HG02884 (cell line): ENCODE measurements around the gene POU6F2.

ENCODE experiments used
- ATAC-seq: cut with Tn5 transposase; IDR thresholded peaks from one replicate; pipeline ENCODE4 v1.9.1; 2021; ENCODE audit warnings: mild to moderate bottlenecking, moderate library complexity; ENCODE audit not compliant: unreplicated experiment

The POU6F2 gene

DNA sequence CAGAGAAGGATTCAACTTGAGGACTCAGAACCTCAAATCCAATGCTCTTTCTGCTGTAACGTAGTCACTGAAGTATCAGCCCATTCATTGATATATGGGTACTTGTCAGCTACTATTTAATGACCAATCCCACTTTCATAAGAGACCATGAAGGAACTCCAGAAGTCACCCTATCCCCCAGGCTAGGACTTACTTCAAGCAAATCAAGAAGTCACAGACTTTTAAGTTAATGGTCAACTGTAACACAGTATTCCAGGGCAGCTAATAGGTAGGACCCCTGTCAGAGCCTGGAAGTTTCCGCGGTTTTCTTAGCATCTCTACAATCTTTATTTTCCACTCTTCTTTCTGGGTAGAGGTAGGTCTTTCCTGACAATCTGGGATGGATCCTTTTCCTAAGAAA, 269.9 kb downstream of the POU6F2 start:
- no peak for ATAC-seq

GRCh38 chr7:39248041-39248691, 270.5 kb downstream of the POU6F2 start:
- ATAC-seq: no peak

GRCh38 chr7:39248692-39249090, 271.0 kb downstream of the POU6F2 start:
- no peak for ATAC-seq

GRCh38 chr7:39249635-39250152, 272.0 kb downstream of the POU6F2 start:
- ATAC-seq: no peak

DNA sequence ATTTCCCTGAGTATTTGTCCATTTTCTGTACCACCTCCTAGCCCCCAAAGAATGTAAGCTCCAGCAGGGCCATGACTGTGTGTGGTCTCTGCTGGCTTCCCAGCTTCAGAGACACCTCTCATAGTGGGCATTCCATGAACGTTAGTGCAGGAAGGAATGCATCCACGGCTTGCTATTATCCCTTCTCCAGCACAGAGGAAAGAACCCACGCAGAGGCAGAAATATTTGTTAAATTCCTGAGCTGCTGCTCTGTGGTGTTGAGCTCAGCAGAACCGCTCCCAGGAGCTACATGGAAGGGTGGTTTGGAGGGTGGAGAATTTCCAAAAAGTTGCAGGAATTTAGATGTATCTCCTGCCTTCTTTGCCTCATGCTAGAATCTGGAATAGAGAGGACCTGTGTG, 275.2 kb downstream of the POU6F2 start:
- ATAC-seq: no peak

DNA sequence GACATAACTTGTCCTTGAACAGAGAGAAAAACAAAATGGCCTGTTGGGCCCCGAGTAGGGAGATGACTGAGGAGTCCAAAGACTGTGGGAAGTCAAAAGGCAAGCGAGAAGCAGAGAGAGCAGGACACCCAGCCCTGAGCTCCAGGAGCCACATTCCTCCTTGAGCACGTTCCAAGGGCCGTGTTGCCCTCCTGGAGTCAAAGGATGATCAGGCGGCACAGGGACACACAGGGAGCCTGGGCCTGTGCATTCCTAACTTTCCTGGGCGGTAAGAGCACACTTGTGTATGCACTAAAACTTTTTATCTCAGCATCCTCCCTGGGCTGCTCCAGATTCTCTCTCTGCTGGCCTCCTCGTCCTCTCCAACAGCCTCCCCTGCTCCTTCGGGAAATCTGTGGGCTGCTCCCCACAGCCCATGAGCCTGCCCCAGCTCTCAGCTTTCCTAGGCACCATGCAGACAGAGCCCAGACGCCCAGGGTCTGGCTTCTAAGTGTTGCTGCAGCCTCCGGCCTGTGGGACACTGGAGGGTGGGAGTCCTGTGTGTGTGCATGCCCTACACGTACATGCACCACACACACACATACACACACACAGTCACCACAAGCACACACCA, 281.8 kb downstream of the POU6F2 start:
- no peak for ATAC-seq

DNA sequence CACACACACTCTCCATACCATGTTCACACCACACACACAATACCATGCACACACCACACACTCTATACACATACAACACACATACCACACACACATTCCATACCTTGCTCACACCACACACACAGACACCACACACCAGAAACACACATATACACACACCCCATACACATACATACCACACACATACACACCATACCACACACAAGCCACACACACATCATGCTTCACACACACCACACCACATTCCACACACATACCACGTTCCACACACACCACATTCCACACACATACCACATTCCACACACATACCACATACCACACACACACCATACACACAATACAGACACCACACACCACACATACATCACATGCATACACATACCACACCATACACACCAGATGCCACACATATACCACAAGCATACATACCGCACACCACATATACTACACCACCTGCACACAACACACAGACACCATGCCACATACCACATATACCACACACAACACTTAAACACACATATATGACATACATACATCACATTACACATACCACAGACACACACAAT, 282.7 kb downstream of the POU6F2 start:
- no peak for ATAC-seq

- ATAC-seq: no peak
These were observed 284.1 kb downstream of the POU6F2 start for GRCh38 chr7:39261771-39262170.

DNA sequence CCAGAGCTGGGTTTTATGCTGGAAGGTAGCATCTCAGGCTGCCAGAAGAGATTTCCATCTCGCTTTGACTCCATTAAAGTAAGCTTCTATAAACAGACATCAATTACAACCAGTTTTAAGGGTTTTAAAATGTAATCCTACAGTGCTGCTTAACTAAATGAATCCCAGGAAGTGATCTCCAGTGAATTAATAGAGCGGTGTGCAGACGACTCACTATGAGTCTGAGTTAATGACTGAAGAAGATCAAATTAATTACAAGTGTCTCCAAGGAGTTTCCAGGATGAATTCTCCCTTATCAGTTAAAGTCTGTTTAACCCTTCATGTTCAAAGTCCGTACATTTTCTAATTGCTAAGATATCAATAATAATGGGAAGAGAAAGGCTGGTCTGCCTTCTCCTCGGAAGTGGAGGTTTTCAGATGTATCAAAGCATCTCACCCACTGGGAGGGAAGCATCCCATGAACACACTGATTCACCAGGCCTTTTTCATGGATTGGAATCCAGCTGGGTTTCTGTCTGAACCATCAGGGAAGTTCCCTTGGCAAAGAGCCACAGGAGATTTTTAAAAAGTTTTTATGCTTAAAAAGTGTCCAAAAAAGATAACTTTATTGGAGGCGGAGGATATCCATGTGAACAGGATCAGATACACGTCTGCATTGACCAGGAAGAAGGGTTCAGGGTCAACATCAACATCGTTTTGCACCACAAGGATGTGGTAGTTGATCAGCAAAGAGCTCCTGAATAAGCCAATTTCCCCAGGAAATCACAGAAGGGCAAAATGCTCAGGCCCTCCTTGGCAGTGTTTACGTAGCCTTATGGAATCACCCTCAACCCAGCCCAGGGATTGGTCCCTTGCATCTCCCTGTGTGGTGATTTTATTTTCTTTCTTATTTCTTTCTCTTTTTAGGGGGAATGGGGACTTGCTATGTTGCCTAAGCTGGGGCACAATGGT, 288.2 kb downstream of the POU6F2 start:
- no peak for ATAC-seq

- no peak for ATAC-seq
These were observed 291.3 kb downstream of the POU6F2 start for GRCh38 chr7:39269034-39269433.

DNA sequence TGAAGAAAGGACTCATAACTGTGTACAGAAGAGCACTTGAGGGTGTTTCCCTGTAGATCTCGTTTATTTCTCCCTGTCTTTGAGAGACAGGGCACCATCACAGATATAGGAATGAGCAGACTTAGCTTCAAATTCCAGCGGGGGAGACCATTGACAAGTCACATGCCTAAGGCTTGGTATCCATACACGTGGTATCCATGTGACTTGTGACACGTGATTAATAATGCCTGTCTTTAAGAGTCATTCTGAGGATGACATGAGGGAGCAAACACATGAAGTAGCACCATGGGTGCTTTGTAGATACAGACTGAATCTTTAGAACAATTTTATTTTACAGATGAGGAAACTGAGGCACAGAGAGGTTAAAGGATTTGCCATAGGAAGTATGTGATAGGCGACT, 292.3 kb downstream of the POU6F2 start:
- ATAC-seq: no peak

- ATAC-seq: no peak
These were observed 293.7 kb downstream of the POU6F2 start for GRCh38 chr7:39271402-39271801.

DNA sequence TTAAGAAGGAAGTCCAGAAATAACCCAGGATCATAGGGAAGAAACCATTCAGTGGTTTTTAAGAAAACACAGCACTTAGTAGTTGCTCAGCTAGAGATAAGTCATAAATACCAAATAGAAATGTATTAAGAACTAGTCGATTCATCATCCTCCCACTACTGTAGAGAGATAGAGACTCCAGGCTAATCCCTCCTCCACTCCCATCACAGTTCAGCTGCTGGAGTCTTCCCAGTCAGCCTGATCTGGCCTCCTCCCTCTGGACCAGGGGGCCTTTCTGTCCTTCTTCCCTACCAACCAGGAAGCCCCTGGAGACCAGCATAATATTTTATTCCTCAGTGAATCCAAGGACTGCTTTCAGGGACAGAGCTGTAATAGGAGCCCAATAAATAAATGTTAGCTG, 294.4 kb downstream of the POU6F2 start:
- ATAC-seq: no peak

GRCh38 chr7:39272691-39273090, 295.0 kb downstream of the POU6F2 start:
- no peak for ATAC-seq

DNA sequence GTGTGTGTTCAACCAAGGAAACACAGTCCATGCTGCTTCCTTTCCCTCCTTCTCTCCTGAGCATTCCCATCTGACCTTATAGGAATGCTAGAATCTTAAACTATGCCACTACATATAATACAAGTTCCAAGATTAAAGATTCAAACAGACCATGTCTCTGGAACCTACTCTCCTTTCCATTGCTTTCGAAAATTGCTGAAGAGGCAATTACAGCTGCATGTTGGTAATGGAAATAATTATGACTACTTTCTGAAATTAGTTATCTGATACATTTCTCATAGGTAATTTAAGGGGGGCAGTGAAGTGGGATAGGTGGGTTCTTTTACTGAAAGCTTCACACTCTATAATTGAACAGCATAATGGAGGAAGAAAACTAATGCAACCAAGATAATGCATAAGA, 302.6 kb downstream of the POU6F2 start:
- no peak for ATAC-seq

GRCh38 chr7:39285256-39285655, 307.5 kb downstream of the POU6F2 start:
- no peak for ATAC-seq

GRCh38 chr7:39288303-39288702, 310.6 kb downstream of the POU6F2 start:
- no peak for ATAC-seq

DNA sequence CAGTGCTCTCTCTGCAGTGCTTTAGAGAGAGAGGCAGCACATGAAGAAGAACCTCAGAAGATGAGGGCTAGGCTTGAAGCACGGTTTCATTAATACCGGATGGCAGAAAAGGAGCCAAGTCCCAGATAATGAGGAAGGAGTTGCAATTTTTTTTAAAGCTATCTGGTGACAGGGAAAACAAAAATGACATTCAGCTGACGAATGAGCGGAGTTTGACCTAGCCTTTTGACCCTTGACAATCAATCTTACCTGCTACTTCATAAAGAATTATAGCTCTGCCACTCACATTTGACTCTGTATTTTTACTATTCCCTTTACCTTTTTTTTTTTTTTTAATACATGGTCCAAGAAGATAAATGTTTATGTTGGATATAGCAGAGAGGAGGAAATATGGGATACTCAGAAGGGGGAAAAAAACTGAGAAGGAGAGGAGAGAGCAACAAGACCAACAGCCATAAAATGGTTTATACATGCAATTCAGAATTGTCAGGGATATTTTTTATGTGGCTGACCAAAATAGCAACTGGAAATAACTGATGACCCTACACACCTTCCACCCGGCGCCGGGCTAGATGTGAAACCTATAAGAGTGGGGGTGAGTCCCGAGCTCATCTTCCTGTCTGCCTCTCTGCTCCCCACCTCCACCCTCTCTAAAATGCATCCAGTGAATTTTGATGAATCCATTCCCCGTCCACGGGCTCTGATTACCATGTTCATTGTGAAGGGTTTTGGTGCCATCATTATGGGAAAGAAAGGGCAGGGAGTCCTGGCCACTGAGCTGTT, 314.1 kb downstream of the POU6F2 start:
- ATAC-seq: no peak

- ATAC-seq: no peak
These were observed 315.5 kb downstream of the POU6F2 start for GRCh38 chr7:39293056-39293823.

- ATAC-seq: no peak
These were observed 316.3 kb downstream of the POU6F2 start for GRCh38 chr7:39294022-39294421.
